Panc1 (cell line): ENCODE data around the gene RBMS1.

ENCODE experiments used
- POLR2AphosphoS5 ChIP-seq: IDR thresholded peaks from 2 replicates; pipeline ENCODE4 v1.6.1; 2012; ENCODE audit warnings: mild to moderate bottlenecking, low read depth, low read length, moderate library complexity
- REST ChIP-seq, 2 experiments: IDR thresholded peaks; 2 replicates each; pipeline ENCODE4 v1.6.1; 2011 to 2012; ENCODE audit warnings: low read depth in 2 of 2, control low read depth in 1 of 2, low read length in 1 of 2, mild to moderate bottlenecking in 1 of 2, moderate library complexity in 1 of 2; ENCODE audit not compliant: insufficient read depth in 1 of 2
- SIN3A ChIP-seq: IDR thresholded peaks from 2 replicates; pipeline ENCODE4 v1.6.1; 2012; ENCODE audit warnings: low read depth, mild to moderate bottlenecking, low read length, moderate library complexity, borderline replicate concordance; ENCODE audit not compliant: insufficient read depth
- TCF7L2 ChIP-seq: IDR thresholded peaks from 2 replicates; pipeline ENCODE4 v1.6.1; 2011; ENCODE audit warnings: mild to moderate bottlenecking, low read depth, low read length, inconsistent platforms
- TF ChIP-seq, protein P1 (sequence below): fragments of 450-650 bp; IDR thresholded peaks from 2 replicates; pipeline ENCODE4 v1.5.1; 2017; ENCODE audit warnings: mild to moderate bottlenecking

GRCh38 chr2:160437273-160437672 is 56.3 kb downstream of the RBMS1 start:
- TF ChIP-seq, protein P1, sequence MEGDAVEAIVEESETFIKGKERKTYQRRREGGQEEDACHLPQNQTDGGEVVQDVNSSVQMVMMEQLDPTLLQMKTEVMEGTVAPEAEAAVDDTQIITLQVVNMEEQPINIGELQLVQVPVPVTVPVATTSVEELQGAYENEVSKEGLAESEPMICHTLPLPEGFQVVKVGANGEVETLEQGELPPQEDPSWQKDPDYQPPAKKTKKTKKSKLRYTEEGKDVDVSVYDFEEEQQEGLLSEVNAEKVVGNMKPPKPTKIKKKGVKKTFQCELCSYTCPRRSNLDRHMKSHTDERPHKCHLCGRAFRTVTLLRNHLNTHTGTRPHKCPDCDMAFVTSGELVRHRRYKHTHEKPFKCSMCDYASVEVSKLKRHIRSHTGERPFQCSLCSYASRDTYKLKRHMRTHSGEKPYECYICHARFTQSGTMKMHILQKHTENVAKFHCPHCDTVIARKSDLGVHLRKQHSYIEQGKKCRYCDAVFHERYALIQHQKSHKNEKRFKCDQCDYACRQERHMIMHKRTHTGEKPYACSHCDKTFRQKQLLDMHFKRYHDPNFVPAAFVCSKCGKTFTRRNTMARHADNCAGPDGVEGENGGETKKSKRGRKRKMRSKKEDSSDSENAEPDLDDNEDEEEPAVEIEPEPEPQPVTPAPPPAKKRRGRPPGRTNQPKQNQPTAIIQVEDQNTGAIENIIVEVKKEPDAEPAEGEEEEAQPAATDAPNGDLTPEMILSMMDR = no peak
- TF ChIP-seq POLR2AphosphoS5 (no peak), TCF7L2 (no peak), REST (IDR thresholded peaks at IDR 0.05; ENCODE audit: insufficient read depth in 1 of 2, low read depth in 2 of 2, low read length in 1 of 2) (no peak), SIN3A (no peak)
